ENCODE measurements around the gene ACOX2. TPM values are rescaled to one million over a fixed set of nuclear protein-coding genes. Genes with fewer than 3 reads are reported as not detected.

ACOX2 gene
- total RNA-seq, 2 experiments from 2014 or later, result not detected

DNA sequence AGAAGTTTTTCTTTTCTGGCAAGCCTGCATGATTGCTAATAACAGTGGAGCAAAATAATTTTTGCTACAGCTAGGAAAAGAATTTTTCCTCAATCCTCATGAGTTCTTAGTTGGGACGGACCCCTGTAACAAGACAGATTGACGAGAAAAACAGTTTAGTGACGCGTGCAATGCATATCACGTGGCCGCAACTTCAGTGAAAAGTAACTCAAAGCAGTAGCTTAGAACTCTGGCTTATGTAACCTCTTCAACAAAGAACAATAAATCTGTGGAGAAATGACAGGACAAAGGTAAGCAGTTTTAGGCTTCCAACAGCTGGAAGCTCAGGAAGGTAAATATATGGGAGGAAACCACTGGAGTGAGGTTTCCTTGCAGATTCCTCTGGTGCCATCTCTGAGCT, 20.5 kb upstream of the ACOX2 start:
- DNase-seq (ENCODE audit: low spot score), result no peak
- Histone ChIP-seq H3K27ac (ENCODE audit: low read depth, low read length, poor library complexity, severe bottlenecking) (no peak overlapping the region), H2AFZ (ENCODE audit: low read length) (no peak overlapping the region), H3K36me3 (ENCODE audit: insufficient read depth, low read length) (no peaks in the 10 kb centered on the region), H3K4me3 (ENCODE audit: low read depth, low read length, poor library complexity, severe bottlenecking) (no peak overlapping the region), H3K79me2 (ENCODE audit: insufficient read depth, low read depth, low read length) (no peaks in the 10 kb centered on the region), H3K9me2 (ENCODE audit: insufficient read depth, low read length) (no peaks in the 10 kb centered on the region), H4K20me1 (ENCODE audit: insufficient read depth, low read length) (no peaks in the 10 kb centered on the region), H3K4me2 (ENCODE audit: low read length) (no peak overlapping the region), H3K9me3 (ENCODE audit: low read length) (no peaks in the 10 kb centered on the region), H3K4me1 (ENCODE audit: insufficient read depth, low read length, poor library complexity, severe bottlenecking) (no peaks in the 10 kb centered on the region)
- CTCF ChIA-PET (ENCODE audit: unreplicated experiment), result no interaction called here
- TF ChIP-seq, protein P1, sequence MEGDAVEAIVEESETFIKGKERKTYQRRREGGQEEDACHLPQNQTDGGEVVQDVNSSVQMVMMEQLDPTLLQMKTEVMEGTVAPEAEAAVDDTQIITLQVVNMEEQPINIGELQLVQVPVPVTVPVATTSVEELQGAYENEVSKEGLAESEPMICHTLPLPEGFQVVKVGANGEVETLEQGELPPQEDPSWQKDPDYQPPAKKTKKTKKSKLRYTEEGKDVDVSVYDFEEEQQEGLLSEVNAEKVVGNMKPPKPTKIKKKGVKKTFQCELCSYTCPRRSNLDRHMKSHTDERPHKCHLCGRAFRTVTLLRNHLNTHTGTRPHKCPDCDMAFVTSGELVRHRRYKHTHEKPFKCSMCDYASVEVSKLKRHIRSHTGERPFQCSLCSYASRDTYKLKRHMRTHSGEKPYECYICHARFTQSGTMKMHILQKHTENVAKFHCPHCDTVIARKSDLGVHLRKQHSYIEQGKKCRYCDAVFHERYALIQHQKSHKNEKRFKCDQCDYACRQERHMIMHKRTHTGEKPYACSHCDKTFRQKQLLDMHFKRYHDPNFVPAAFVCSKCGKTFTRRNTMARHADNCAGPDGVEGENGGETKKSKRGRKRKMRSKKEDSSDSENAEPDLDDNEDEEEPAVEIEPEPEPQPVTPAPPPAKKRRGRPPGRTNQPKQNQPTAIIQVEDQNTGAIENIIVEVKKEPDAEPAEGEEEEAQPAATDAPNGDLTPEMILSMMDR (conservative IDR thresholded peaks at IDR 0.05; ENCODE audit: low read length), result no peak
- no peak for TF ChIP-seq EZH2phosphoT487 (IDR thresholded peaks at IDR 0.05; ENCODE audit: borderline replicate concordance, low read depth, low read length)
- POLR2A ChIA-PET, result no interaction called here
- BruUV-seq (replicated peaks), result no TSS peak
- intact Hi-C loops (cut with micrococcal nuclease; ENCODE audit: unreplicated experiment), result no loop called here

DNA sequence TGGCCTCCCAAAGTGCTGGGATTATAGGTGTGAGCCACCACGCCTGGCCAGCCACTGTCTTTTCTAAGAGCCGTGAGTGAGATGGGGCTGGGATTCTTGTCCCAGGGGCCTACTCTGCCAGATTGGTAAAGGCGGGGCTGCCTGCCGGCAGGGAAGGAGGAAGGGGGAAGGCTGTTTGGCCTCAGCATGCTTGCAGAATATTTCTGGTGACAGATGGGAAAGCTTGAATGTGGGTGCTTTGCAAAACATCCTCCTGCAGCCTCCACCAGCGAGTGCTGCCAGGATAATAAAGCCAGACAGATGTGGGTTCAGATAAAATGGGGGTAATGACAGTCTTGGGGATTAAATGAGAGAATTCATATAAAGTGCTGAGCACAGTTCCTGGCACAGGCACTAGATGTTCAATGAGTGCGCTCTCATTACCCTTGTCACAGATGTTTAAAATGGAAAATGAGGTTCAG, 19.8 kb upstream of the ACOX2 start:
- no peaks in the 10 kb centered on the region for H3K79me2 ChIP-seq (ENCODE audit: insufficient read depth, low read depth, low read length)

DNA sequence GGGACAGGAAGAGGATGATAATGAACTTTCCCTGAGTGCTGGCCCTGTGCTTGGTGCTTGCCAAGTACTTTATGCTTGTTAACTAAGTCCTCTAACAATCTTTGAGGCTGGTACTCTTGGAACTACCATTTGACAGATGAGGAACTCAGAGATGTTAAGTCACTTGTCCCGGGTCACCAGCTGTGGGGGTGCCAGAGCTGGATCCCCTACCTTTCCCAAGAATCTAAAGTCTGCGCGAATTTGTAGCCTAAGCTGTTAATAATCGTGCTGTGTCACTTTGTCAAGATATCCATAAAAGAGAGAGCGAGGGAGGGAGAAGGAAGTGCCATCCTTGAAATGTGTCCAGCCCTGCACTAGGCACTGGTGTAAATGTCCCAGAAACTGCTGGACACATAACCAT, 19.0 kb upstream of the ACOX2 start:
- H3K36me3 ChIP-seq (ENCODE audit: insufficient read depth, low read length), result no peaks in the 10 kb centered on the region
- no peaks in the 10 kb centered on the region for H3K79me2 ChIP-seq (ENCODE audit: insufficient read depth, low read depth, low read length)
- no peaks in the 10 kb centered on the region for H3K9me2 ChIP-seq (ENCODE audit: insufficient read depth, low read length)
- H2AFZ ChIP-seq (ENCODE audit: low read length), result no peak overlapping the region
- H3K4me1 ChIP-seq (ENCODE audit: insufficient read depth, low read length, poor library complexity, severe bottlenecking), result no peaks in the 10 kb centered on the region
- TF ChIP-seq, protein P1 (conservative IDR thresholded peaks at IDR 0.05; ENCODE audit: low read length), result no peak
- TF ChIP-seq EZH2phosphoT487 (IDR thresholded peaks at IDR 0.05; ENCODE audit: borderline replicate concordance, low read depth, low read length), result no peak
- H3K4me3 ChIP-seq (ENCODE audit: low read depth, low read length, poor library complexity, severe bottlenecking), result no peak overlapping the region
- ChIA-PET POLR2A (interaction anchor here (1.4 kb wide), 1 partner anchor 13 kb away, joined by 3 read pairs; no protein-coding TSS in a partner anchor), CTCF (ENCODE audit: unreplicated experiment) (no interaction called here)
- H4K20me1 ChIP-seq (ENCODE audit: insufficient read depth, low read length), result no peaks in the 10 kb centered on the region
- H3K4me2 ChIP-seq (ENCODE audit: low read length), result no peak overlapping the region
- H3K9me3 ChIP-seq (ENCODE audit: low read length), result no peaks in the 10 kb centered on the region
- no peak overlapping the region for H3K27ac ChIP-seq (ENCODE audit: low read depth, low read length, poor library complexity, severe bottlenecking)
- no peak for DNase-seq (ENCODE audit: low spot score)
- no TSS peak for BruUV-seq (replicated peaks)
- intact Hi-C loops (cut with micrococcal nuclease; ENCODE audit: unreplicated experiment), result no loop called here

More for the DNA sequence above, 19.8 kb upstream of the ACOX2 start:
- TF ChIP-seq EZH2phosphoT487 (IDR thresholded peaks at IDR 0.05; ENCODE audit: borderline replicate concordance, low read depth, low read length), result no peak
- TF ChIP-seq, protein P1 (conservative IDR thresholded peaks at IDR 0.05; ENCODE audit: low read length), result no peak
- H3K9me2 ChIP-seq (ENCODE audit: insufficient read depth, low read length), result no peaks in the 10 kb centered on the region
- H4K20me1 ChIP-seq (ENCODE audit: insufficient read depth, low read length), result no peaks in the 10 kb centered on the region
- no peak for DNase-seq (ENCODE audit: low spot score)
- no peaks in the 10 kb centered on the region for H3K9me3 ChIP-seq (ENCODE audit: low read length)
- no TSS peak for BruUV-seq (replicated peaks)
- CTCF ChIA-PET (ENCODE audit: unreplicated experiment), result no interaction called here
- no peak overlapping the region for H3K4me2 ChIP-seq (ENCODE audit: low read length)
- intact Hi-C loops (cut with micrococcal nuclease; ENCODE audit: unreplicated experiment), result no loop called here
- H3K27ac ChIP-seq (ENCODE audit: low read depth, low read length, poor library complexity, severe bottlenecking), result no peak overlapping the region
- POLR2A ChIA-PET, result interaction anchor here (0.9 kb wide), 1 partner anchor 9 kb away, joined by 3 read pairs; no protein-coding TSS in a partner anchor
- no peak overlapping the region for H2AFZ ChIP-seq (ENCODE audit: low read length)
- no peaks in the 10 kb centered on the region for H3K36me3 ChIP-seq (ENCODE audit: insufficient read depth, low read length)
- H3K4me3 ChIP-seq (ENCODE audit: low read depth, low read length, poor library complexity, severe bottlenecking), result no peak overlapping the region
- no peaks in the 10 kb centered on the region for H3K4me1 ChIP-seq (ENCODE audit: insufficient read depth, low read length, poor library complexity, severe bottlenecking)
